ENCODE measurements around the gene ACSS3. TPM values are rescaled to one million over a fixed set of nuclear protein-coding genes. Genes with fewer than 3 reads are reported as not detected.

ACSS3 gene
- total and polyA plus RNA-seq, 9 of the 15 experiments (the other 6 are each of a cell fraction or from before 2014, with no cell fraction given), result 0.40 TPM; not detected in 8

GRCh38 chr12:81207173-81207572 lies 129.3 kb downstream of the ACSS3 start:
- no peak overlapping the region for H3K4me3 ChIP-seq
- H3K9me1 ChIP-seq (ENCODE audit: control insufficient read depth, insufficient read depth, low read length), result no peaks in the 10 kb centered on the region
- no peak for FAIRE-seq
- in situ Hi-C loops (cut with MboI), result no loop called here
- ATAC-seq, result no peak
- H3K79me2 ChIP-seq (ENCODE audit: control insufficient read depth, insufficient read depth, low read length), result no peaks in the 10 kb centered on the region
- H3K27me3 ChIP-seq (ENCODE audit: control insufficient read depth in 2 of 2, insufficient read depth in 2 of 2, low read length in 2 of 2), result no peaks in the 10 kb centered on the region
- intact Hi-C loops (cut with micrococcal nuclease), result no loop called here
- H3K9ac ChIP-seq (ENCODE audit: insufficient read depth in 1 of 2, low read depth in 2 of 2, low read length in 2 of 2), result no peak overlapping the region
- DNase-seq (ENCODE audit: extremely low read depth in 1 of 4, low spot score in 3 of 4), result no peak
- CTCF ChIA-PET (ENCODE audit: low intra/inter-chr PET ratio), result no interaction called here
- POLR2A ChIA-PET, result no interaction called here
- H3K4me2 ChIP-seq (ENCODE audit: insufficient read depth, low read length), result no peak overlapping the region
- 0% methylated on average over 1 of the region's 1 CpG for WGBS (ENCODE audit: insufficient coverage, low coverage, missing lambda C conversion rate)
- no TSS peak for BruUV-seq (replicated peaks)
- H3K36me3 ChIP-seq (ENCODE audit: control insufficient read depth, insufficient read depth, low read length), result no peaks in the 10 kb centered on the region
- no peaks in the 10 kb centered on the region for H3K9me3 ChIP-seq (replicated peaks; ENCODE audit: control insufficient read depth, insufficient read depth, low read depth, low read length)
- H3K4me1 ChIP-seq (replicated peaks in 1 of 2; ENCODE audit: control insufficient read depth in 2 of 2, insufficient read depth in 2 of 2, low read length in 2 of 2), result no peaks in the 10 kb centered on the region
- H3K27ac ChIP-seq (ENCODE audit: extremely low read depth, low read depth, low read length), result no peak overlapping the region
- H4K20me1 ChIP-seq (replicated peaks; ENCODE audit: control insufficient read depth, insufficient read depth, low read length), result no peaks in the 10 kb centered on the region
- no peak overlapping the region for H2AFZ ChIP-seq (ENCODE audit: low read depth, low read length)
- TF ChIP-seq, protein P1, sequence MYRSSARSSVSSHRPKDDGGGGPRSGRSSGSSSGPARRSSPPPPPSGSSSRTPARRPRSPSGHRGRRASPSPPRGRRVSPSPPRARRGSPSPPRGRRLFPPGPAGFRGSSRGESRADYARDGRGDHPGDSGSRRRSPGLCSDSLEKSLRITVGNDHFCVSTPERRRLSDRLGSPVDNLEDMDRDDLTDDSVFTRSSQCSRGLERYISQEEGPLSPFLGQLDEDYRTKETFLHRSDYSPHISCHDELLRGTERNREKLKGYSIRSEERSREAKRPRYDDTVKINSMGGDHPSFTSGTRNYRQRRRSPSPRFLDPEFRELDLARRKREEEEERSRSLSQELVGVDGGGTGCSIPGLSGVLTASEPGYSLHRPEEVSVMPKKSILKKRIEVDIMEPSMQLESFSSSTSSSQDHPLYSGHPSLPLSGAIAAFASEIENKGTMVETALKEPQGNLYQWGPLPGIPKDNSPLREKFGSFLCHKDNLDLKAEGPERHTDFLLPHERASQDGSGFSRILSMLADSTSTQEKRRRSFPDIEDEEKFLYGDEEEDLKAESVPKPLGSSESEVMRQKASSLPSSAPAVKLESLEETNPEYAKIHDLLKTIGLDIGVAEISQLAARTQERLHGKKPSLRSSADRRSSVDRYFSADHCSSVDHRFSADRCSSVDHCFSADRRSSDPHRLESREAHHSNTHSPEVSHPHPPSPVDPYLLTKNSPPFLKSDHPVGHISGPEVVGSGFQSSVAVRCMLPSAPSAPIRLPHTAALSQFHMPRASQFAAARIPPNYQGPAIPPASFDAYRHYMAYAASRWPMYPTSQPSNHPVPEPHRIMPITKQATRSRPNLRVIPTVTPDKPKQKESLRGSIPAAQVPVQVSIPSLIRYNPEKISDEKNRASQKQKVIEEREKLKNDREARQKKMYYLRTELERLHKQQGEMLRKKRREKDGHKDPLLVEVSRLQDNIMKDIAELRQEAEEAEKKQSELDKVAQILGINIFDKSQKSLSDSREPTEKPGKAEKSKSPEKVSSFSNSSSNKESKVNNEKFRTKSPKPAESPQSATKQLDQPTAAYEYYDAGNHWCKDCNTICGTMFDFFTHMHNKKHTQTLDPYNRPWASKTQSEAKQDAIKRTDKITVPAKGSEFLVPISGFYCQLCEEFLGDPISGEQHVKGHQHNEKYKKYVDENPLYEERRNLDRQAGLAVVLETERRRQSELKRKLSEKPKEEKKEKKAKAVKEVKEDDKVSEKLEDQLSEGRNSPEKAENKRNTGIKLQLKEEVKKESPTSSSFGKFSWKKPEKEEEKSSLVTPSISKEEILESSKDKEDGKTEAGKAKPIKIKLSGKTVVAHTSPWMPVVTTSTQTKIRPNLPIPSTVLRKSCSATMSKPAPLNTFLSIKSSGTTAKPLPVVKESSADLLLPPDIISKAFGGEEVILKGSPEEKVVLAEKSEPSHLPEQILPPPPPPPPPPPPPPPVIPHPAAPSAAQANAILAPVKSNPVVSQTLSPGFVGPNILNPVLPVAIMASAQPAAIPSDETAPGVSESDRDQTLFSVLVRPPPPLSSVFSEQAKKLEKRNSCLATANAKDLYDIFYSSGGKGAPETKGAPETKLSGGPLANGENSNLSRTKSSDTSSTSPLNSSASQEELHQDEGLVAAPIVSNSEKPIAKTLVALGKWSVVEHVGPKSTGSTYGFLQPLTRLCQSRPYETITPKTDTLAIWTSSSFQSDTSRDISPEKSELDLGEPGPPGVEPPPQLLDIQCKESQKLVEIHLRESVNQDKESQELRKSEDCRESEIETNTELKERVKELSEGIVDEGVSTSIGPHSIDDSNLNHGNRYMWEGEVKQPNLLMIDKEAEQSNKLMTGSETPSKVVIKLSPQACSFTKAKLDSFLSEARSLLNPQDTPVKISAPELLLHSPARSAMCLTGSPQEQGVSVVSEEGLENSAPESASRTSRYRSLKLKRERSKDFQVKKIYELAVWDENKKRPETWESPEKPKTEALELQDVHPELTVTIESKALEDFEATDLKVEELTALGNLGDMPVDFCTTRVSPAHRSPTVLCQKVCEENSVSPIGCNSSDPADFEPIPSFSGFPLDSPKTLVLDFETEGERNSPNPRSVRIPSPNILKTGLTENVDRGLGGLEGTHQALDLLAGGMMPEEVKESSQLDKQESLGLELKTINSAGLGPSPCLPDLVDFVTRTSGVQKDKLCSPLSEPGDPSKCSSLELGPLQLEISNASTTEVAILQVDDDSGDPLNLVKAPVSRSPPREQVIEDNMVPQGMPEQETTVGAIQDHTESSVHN (IDR thresholded peaks at IDR 0.05; ENCODE audit: borderline replicate concordance in 1 of 2, low read depth in 1 of 2), result no peak
- TF ChIP-seq ZNF584 (CRISPR knock-in tag; IDR thresholded peaks at IDR 0.05; ENCODE audit: low read depth), result no peak
- TF ChIP-seq DPF2 (IDR thresholded peaks at IDR 0.05), result no peak
- no peak for TF ChIP-seq HNRNPK (IDR thresholded peaks at IDR 0.05; ENCODE audit: low read depth, low read length, poor library complexity, severe bottlenecking)
- no peak for TF ChIP-seq ZKSCAN1 (IDR thresholded peaks at IDR 0.05; ENCODE audit: low read depth, low read length)
- TF ChIP-seq ZFP36 (IDR thresholded peaks at IDR 0.05; ENCODE audit: low read depth, low read length, partially characterized antibody), result no peak
- no peak for TF ChIP-seq TCF3 (CRISPR knock-in tag; IDR thresholded peaks at IDR 0.05)
- no peak for TF ChIP-seq ZMIZ1 (IDR thresholded peaks at IDR 0.05; ENCODE audit: low read depth in 2 of 2, low read length in 2 of 2)
- TF ChIP-seq NR0B1 (IDR thresholded peaks at IDR 0.05; ENCODE audit: partially characterized antibody), result no peak

All from K562 (cell line).